HepG2 (cell line): Measurements from ENCODE around the gene IMPDH1. TPM values are rescaled to one million over a fixed set of nuclear protein-coding genes. Genes with fewer than 3 reads are reported as not detected.
A peak's percentile ranks its signal among the peaks of the same experiment; 100 is the strongest.

Experiments
- AGO1 ChIP-seq: fragments of 200-400 bp; formaldehyde crosslinking; IDR thresholded peaks from 2 replicates; pipeline ENCODE4 v1.6.1; 2017; ENCODE audit warnings: mild to moderate bottlenecking, low read depth, low read length, moderate library complexity; ENCODE audit not compliant: poor library complexity, severe bottlenecking
- ARHGAP35 ChIP-seq: sonication (generic); formaldehyde crosslinking; IDR thresholded peaks from 2 replicates; pipeline ENCODE4 v1.9.0; 2022; ENCODE audit warnings: mild to moderate bottlenecking, inconsistent platforms, moderate library complexity, missing genetic modification reagents, borderline replicate concordance
- ATF7 ChIP-seq, 2 experiments: fragments of 450-650 bp in 1 of 2; sonication (generic) in 1 of 2; formaldehyde crosslinking in 1 of 2; IDR thresholded peaks; 2 replicates each; pipeline versions ENCODE4 v1.4.0 to v1.6.1; 2016 to 2020; ENCODE audit warnings: antibody characterized with exemption in 1 of 2, mild to moderate bottlenecking in 1 of 2, missing genetic modification reagents in 1 of 2
- FOXK1 ChIP-seq: sonication (generic); formaldehyde crosslinking; IDR thresholded peaks from 2 replicates; pipeline ENCODE4 v1.4.0; 2020; ENCODE audit warnings: low read depth, missing genetic modification reagents, borderline replicate concordance
- MTF2 ChIP-seq: sonication (generic); formaldehyde crosslinking; IDR thresholded peaks from 2 replicates; pipeline ENCODE4 v1.5.0; 2020; ENCODE audit warnings: missing genetic modification reagents, borderline replicate concordance
- NFRKB ChIP-seq: fragments of 450-650 bp; IDR thresholded peaks from 2 replicates; pipeline ENCODE4 v1.6.1; 2017
- NR2C2 ChIP-seq: sonication (generic); formaldehyde crosslinking; IDR thresholded peaks from 2 replicates; pipeline ENCODE4 v1.4.0; 2020; ENCODE audit warnings: missing genetic modification reagents, mild to moderate bottlenecking, moderate library complexity, borderline replicate concordance
- PITX1 ChIP-seq: sonication (generic); formaldehyde crosslinking; IDR thresholded peaks from 2 replicates; pipeline ENCODE4 v1.5.1; 2020; ENCODE audit warnings: mild to moderate bottlenecking, missing genetic modification reagents
- POLR2A ChIP-seq, 2 experiments: IDR thresholded peaks; 2 replicates each; pipeline ENCODE4 v1.6.1; 2011; ENCODE audit warnings: low read depth in 2 of 2, low read length in 2 of 2, mild to moderate bottlenecking in 1 of 2, moderate library complexity in 1 of 2; ENCODE audit not compliant: insufficient read depth in 1 of 2
- RFX5 ChIP-seq: IDR thresholded peaks from 2 replicates; pipeline ENCODE4 v1.6.1; 2011; ENCODE audit warnings: low read depth, low read length, improper control_type of control experiment
- SMARCE1 ChIP-seq: fragments of 450-650 bp; IDR thresholded peaks from 2 replicates; pipeline ENCODE4 v1.6.1; 2017; ENCODE audit warnings: borderline replicate concordance
- TMF1 ChIP-seq: sonication (generic); formaldehyde crosslinking; IDR thresholded peaks from 2 replicates; pipeline ENCODE4 v1.8.1; 2022; ENCODE audit warnings: low read depth, missing genetic modification reagents
- ZIK1 ChIP-seq: sonication (generic); formaldehyde crosslinking; IDR thresholded peaks from 2 replicates; pipeline ENCODE4 v1.5.0; 2020; ENCODE audit warnings: mild to moderate bottlenecking, low read depth, missing genetic modification reagents, borderline replicate concordance
- ZNF264 ChIP-seq: sonication (generic); formaldehyde crosslinking; IDR thresholded peaks from 2 replicates; pipeline ENCODE4 v1.4.0; 2020; ENCODE audit warnings: missing genetic modification reagents
- ZNF569 ChIP-seq: sonication (generic); formaldehyde crosslinking; IDR thresholded peaks from 2 replicates; pipeline ENCODE4 v1.5.0; 2020; ENCODE audit warnings: mild to moderate bottlenecking, missing genetic modification reagents, moderate library complexity, borderline replicate concordance
- ZNF616 ChIP-seq: sonication (generic); formaldehyde crosslinking; IDR thresholded peaks from 2 replicates; pipeline ENCODE4 v1.5.0; 2020; ENCODE audit warnings: low read depth, mild to moderate bottlenecking, missing genetic modification reagents
- polyA plus RNA-seq, 8 experiments: library from polyadenylated mRNA; depleted of rRNA in 3 of 8; stranded (reverse) in 7 of 8; unstranded in 1 of 8; fragments of >200 nt; fragmentation: Illumina TruSeq in 4 of 8; extraction: Trizol in 4 of 8; gene quantifications; 2 replicates each; pipeline versions ENCODE4 v1.2.1 to v1.2.3, GENCODE V29; 2011 to 2016; ENCODE audit warnings: low read depth in 4 of 8, missing spikeins in 1 of 8, mixed read lengths in 1 of 8; ENCODE audit not compliant: insufficient read depth in 1 of 8
- total RNA-seq, 5 experiments: library from RNA; depleted of rRNA; stranded (reverse); fragments of >200 nt; fragmentation: Illumina TruSeq; extraction: Trizol; gene quantifications; 2 replicates each; pipeline ENCODE4 v1.2.3, GENCODE V29; 2016; ENCODE audit warnings: low read depth in 1 of 5
- TF ChIP-seq, protein P1 (sequence below): sonication (generic); formaldehyde crosslinking; IDR thresholded peaks from 2 replicates; pipeline ENCODE4 v1.4.0; 2020; ENCODE audit warnings: mild to moderate bottlenecking, missing genetic modification reagents
- TF ChIP-seq, protein P2 (sequence below): sonication (generic); formaldehyde crosslinking; IDR thresholded peaks from 2 replicates; pipeline ENCODE4 v1.5.0; 2020; ENCODE audit warnings: missing genetic modification reagents, mild to moderate bottlenecking, borderline replicate concordance
- TF ChIP-seq, protein P3 (sequence below): sonication (generic); formaldehyde crosslinking; IDR thresholded peaks from 2 replicates; pipeline ENCODE4 v1.5.1; 2020; ENCODE audit warnings: mild to moderate bottlenecking, moderate library complexity, missing genetic modification reagents
- TF ChIP-seq, protein P4 (sequence below): sonication (generic); formaldehyde crosslinking; IDR thresholded peaks from 2 replicates; pipeline ENCODE4 v1.9.0; 2021; ENCODE audit warnings: missing genetic modification reagents, mild to moderate bottlenecking, borderline replicate concordance

The IMPDH1 gene
- total and polyA plus RNA-seq, 2 of the 13 experiments (the other 11 are each of a cell fraction or from before 2014, with no cell fraction given): 22.8 to 34.0 TPM

DNA sequence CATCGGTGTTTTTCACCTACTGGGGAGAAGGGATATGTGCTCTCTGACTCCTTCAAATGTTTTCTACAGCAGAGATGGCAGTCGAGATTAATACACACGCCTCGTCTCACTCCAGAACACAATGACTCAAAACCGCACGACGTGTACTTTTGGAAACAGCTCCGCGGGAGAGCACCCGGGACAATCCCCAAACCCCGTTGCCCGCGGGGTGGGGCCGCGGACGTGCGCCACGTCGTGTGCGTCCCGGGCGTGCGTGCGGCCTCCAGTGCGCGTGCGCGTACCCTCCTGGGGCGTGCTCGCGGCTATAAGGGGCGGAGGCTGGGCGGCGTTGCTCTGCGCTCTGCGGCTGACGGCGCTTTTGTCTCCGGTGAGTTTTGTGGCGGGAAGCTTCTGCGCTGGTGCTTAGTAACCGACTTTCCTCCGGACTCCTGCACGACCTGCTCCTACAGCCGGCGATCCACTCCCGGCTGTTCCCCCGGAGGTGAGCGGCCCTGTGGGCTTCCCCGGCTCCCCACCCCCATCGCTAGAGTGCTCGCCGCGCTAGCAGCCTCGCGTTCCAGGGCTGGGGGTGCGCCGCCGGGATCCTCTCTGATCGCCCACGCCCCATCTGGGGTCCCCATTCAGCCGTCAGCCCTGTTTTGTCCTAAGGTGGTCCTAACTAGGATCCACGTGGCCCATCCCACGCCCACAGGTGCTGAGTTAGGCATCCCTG, 45.9 kb upstream of the IMPDH1 start, which contains the start of gene HILPDA (continued):
- TF ChIP-seq, protein P1, sequence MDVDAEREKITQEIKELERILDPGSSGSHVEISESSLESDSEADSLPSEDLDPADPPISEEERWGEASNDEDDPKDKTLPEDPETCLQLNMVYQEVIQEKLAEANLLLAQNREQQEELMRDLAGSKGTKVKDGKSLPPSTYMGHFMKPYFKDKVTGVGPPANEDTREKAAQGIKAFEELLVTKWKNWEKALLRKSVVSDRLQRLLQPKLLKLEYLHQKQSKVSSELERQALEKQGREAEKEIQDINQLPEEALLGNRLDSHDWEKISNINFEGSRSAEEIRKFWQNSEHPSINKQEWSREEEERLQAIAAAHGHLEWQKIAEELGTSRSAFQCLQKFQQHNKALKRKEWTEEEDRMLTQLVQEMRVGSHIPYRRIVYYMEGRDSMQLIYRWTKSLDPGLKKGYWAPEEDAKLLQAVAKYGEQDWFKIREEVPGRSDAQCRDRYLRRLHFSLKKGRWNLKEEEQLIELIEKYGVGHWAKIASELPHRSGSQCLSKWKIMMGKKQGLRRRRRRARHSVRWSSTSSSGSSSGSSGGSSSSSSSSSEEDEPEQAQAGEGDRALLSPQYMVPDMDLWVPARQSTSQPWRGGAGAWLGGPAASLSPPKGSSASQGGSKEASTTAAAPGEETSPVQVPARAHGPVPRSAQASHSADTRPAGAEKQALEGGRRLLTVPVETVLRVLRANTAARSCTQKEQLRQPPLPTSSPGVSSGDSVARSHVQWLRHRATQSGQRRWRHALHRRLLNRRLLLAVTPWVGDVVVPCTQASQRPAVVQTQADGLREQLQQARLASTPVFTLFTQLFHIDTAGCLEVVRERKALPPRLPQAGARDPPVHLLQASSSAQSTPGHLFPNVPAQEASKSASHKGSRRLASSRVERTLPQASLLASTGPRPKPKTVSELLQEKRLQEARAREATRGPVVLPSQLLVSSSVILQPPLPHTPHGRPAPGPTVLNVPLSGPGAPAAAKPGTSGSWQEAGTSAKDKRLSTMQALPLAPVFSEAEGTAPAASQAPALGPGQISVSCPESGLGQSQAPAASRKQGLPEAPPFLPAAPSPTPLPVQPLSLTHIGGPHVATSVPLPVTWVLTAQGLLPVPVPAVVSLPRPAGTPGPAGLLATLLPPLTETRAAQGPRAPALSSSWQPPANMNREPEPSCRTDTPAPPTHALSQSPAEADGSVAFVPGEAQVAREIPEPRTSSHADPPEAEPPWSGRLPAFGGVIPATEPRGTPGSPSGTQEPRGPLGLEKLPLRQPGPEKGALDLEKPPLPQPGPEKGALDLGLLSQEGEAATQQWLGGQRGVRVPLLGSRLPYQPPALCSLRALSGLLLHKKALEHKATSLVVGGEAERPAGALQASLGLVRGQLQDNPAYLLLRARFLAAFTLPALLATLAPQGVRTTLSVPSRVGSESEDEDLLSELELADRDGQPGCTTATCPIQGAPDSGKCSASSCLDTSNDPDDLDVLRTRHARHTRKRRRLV (CRISPR knock-in tag): no peak
- TF ChIP-seq RFX5 (no peak), NFRKB (no peak), PITX1 (no peak), ZNF569 (CRISPR knock-in tag) (no peak), MTF2 (CRISPR knock-in tag) (no peak), ZIK1 (CRISPR knock-in tag) (peak; percentile 94), ZNF264 (CRISPR knock-in tag) (no peak), SMARCE1 (no peak), ZNF616 (CRISPR knock-in tag) (peak; percentile 78; the same call in 1 of the 2 replicates), TMF1 (0 out of 2 replicates have a peak, but pooled peaks have one; percentile 41), ATF7 (IDR thresholded peaks at IDR 0.05) (no peak), ATF7 (CRISPR knock-in tag; IDR thresholded peaks at IDR 0.05) (no peak), POLR2A (IDR thresholded peaks at IDR 0.05; ENCODE audit: insufficient read depth in 1 of 2, low read depth in 2 of 2, low read length in 2 of 2) (peak; percentile 89 to 96), AGO1 (peak; percentile 30), FOXK1 (CRISPR knock-in tag) (no peak), ARHGAP35 (CRISPR knock-in tag) (peak; percentile 66), NR2C2 (CRISPR knock-in tag) (no peak)
- TF ChIP-seq, protein P2, sequence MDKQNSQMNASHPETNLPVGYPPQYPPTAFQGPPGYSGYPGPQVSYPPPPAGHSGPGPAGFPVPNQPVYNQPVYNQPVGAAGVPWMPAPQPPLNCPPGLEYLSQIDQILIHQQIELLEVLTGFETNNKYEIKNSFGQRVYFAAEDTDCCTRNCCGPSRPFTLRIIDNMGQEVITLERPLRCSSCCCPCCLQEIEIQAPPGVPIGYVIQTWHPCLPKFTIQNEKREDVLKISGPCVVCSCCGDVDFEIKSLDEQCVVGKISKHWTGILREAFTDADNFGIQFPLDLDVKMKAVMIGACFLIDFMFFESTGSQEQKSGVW (CRISPR knock-in tag): no peak; the same call in 1 of the 2 replicates
- TF ChIP-seq, protein P3, sequence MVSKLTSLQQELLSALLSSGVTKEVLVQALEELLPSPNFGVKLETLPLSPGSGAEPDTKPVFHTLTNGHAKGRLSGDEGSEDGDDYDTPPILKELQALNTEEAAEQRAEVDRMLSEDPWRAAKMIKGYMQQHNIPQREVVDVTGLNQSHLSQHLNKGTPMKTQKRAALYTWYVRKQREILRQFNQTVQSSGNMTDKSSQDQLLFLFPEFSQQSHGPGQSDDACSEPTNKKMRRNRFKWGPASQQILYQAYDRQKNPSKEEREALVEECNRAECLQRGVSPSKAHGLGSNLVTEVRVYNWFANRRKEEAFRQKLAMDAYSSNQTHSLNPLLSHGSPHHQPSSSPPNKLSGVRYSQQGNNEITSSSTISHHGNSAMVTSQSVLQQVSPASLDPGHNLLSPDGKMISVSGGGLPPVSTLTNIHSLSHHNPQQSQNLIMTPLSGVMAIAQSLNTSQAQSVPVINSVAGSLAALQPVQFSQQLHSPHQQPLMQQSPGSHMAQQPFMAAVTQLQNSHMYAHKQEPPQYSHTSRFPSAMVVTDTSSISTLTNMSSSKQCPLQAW (CRISPR knock-in tag): 0 out of 2 replicates have a peak, but pooled peaks have one; percentile 34
- TF ChIP-seq, protein P4, sequence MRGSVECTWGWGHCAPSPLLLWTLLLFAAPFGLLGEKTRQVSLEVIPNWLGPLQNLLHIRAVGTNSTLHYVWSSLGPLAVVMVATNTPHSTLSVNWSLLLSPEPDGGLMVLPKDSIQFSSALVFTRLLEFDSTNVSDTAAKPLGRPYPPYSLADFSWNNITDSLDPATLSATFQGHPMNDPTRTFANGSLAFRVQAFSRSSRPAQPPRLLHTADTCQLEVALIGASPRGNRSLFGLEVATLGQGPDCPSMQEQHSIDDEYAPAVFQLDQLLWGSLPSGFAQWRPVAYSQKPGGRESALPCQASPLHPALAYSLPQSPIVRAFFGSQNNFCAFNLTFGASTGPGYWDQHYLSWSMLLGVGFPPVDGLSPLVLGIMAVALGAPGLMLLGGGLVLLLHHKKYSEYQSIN: no peak
